ENCODE measurements around the gene CELSR3. TPM values are rescaled to one million over a fixed set of nuclear protein-coding genes. Genes with fewer than 3 reads are reported as not detected.

The CELSR3 gene
- total RNA-seq, 3 donors from 2014 or later (not counting 1 experiment from before 2014, with no cell fraction given), result 2.0 to 3.4 (median 2.6) TPM

DNA sequence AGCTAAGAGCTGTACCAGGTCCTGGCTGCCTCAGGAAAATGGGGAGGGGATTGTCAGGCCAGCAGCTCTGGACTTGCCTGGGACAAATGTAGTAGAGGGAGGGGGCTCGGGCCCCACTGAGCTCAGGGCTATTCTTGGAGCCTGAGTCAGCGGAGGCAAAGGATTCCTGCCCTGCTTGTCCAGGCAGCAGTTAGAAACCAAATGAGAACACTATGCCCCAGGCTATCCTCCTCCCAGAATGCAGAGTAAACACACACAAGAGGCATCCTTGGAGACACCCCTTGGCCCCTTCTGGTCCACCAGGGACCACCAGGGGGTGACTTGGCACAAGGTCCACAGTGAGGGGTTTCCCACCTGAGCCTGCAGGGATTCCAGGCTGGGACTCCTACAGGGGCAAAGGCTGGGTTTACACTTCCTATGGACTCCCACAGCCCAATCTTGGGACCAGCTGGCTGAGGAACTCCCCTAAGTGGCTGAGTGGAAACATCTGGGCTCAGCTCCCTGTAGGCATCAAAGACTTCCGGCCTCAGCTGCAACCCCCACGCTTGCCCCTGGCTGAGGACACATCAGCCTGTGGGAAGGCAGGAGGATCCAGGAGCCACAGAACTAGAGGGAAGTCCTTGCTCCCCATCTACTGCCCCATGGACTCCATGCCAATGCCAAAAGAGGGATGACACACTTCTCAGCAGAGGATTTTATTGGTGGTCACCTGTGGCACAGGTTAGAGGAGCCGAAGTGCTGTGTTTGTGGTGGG is 64.2 kb downstream of the CELSR3 start:
- peaks cover 0 to 18% of the 10 kb centered on the region in 2 donors for H3K4me1 Mint-ChIP-seq
- TF ChIP-seq, protein P1, sequence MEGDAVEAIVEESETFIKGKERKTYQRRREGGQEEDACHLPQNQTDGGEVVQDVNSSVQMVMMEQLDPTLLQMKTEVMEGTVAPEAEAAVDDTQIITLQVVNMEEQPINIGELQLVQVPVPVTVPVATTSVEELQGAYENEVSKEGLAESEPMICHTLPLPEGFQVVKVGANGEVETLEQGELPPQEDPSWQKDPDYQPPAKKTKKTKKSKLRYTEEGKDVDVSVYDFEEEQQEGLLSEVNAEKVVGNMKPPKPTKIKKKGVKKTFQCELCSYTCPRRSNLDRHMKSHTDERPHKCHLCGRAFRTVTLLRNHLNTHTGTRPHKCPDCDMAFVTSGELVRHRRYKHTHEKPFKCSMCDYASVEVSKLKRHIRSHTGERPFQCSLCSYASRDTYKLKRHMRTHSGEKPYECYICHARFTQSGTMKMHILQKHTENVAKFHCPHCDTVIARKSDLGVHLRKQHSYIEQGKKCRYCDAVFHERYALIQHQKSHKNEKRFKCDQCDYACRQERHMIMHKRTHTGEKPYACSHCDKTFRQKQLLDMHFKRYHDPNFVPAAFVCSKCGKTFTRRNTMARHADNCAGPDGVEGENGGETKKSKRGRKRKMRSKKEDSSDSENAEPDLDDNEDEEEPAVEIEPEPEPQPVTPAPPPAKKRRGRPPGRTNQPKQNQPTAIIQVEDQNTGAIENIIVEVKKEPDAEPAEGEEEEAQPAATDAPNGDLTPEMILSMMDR (IDR thresholded peaks at IDR 0.05), result no peak
- no peaks in the 10 kb centered on the region for H3K9me3 ChIP-seq (ENCODE audit: control insufficient read depth, insufficient read depth, low read length)
- H3K27me3 ChIP-seq (ENCODE audit: control insufficient read depth, insufficient read depth, low read length), result peaks cover 2% of the 10 kb centered on the region
- H3K27ac ChIP-seq (ENCODE audit: low read length), result no peak overlapping the region
- no peaks in the 10 kb centered on the region for H3K4me1 ChIP-seq (ENCODE audit: control insufficient read depth, insufficient read depth, low read length)
- H3K27ac Mint-ChIP-seq, result no peak overlapping the region
- WGBS (ENCODE audit: insufficient coverage), result 83% methylated on average over 5 of the region's 5 CpGs
- no peak overlapping the region for H3K4me3 Mint-ChIP-seq
- H3K36me3 Mint-ChIP-seq, result no peaks in the 10 kb centered on the region
- peaks cover 7 to 15% of the 10 kb centered on the region in 2 donors for H3K27me3 Mint-ChIP-seq (ENCODE audit: low read depth in 2 of 2)
- H3K36me3 ChIP-seq (ENCODE audit: control insufficient read depth, insufficient read depth, low read length), result peaks cover 47% of the 10 kb centered on the region
- DNase-seq, result no peak
- intact Hi-C loops (cut with micrococcal nuclease), result no loop called here
- ATAC-seq, result no peak
- no peaks in the 10 kb centered on the region for H3K9me3 Mint-ChIP-seq
- no peak overlapping the region for H3K4me3 ChIP-seq (ENCODE audit: low read length)

DNA sequence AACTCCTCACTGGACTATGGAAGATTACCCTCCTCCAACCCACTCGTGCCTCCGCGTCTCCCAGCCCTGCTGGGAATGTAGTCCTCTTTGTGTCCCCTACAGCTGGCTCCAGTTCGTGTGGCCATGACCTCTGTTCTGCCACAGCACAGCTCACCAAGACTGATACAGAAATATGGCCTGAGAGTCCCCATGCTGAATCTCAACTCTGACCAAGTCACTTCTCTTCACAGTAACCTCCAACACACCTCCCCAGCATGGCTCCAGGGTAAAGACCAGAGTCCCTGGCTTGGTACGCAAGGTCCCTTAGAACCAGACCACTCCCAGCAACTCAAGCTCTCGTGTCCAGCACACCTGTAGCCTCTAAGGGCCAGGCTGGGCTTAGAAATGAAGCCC is 65.3 kb downstream of the CELSR3 start:
- Mint-ChIP-seq H3K27ac (peak overlapping the region; percentile 13 to 55), H3K4me3 (no peak overlapping the region), H3K9me3 (no peaks in the 10 kb centered on the region), H3K36me3 (no peaks in the 10 kb centered on the region), H3K27me3 (ENCODE audit: low read depth in 2 of 2) (peaks cover 7 to 15% of the 10 kb centered on the region in 2 donors), H3K4me1 (peaks cover 0 to 18% of the 10 kb centered on the region in 2 donors)
- ATAC-seq, result no peak
- Histone ChIP-seq H3K9me3 (ENCODE audit: control insufficient read depth, insufficient read depth, low read length) (no peaks in the 10 kb centered on the region), H3K4me3 (ENCODE audit: low read length) (no peak overlapping the region), H3K36me3 (ENCODE audit: control insufficient read depth, insufficient read depth, low read length) (peaks cover 36% of the 10 kb centered on the region), H3K4me1 (ENCODE audit: control insufficient read depth, insufficient read depth, low read length) (no peaks in the 10 kb centered on the region), H3K27me3 (ENCODE audit: control insufficient read depth, insufficient read depth, low read length) (peaks cover 2% of the 10 kb centered on the region), H3K27ac (ENCODE audit: low read length) (no peak overlapping the region)
- WGBS (ENCODE audit: insufficient coverage), result 90% methylated on average over 6 of the region's 6 CpGs
- intact Hi-C loops (cut with micrococcal nuclease), result no loop called here
- no peak for DNase-seq
- TF ChIP-seq, protein P1 (IDR thresholded peaks at IDR 0.05), result no peak

DNA sequence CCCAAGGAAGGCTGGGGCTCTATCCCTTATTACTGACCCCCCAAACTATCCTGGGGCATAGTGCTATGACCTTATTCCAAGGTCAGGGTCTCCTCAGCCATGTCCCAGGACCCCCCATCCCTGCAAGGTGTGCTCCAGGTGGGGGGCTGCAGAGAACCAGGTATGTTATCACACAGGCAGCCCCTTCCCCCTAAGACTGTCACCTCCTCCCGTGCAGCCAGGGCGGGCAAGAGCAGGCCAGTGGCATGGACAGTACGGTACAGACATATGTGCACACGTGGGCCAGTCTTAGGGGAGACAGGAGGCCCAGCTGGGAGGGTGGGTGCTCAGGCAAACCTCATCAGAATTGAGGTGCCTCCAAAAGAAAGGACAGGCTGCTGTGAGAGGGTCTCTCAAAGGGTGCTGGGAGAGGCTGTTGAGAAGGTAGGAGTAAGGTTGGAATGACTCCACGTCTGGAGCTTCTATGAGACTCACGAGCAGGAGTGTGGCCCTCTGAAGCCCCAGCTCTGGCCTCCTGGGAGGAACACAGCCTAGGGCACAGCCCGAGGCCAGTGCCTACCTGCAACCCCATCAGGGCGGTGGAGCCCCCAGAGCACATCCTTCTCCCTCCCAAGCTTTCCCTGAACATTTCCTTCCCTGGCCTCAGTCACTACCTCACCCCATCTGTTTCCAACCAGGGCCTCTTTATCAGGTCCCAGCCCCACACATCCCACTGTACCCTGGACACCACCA is 65.8 kb downstream of the CELSR3 start:
- H3K4me3 Mint-ChIP-seq, result no peak overlapping the region
- H3K4me1 Mint-ChIP-seq, result peaks cover 0 to 18% of the 10 kb centered on the region in 2 donors
- H3K27ac Mint-ChIP-seq, result peak overlapping the region; percentile 13 to 55
- no peak overlapping the region for H3K4me3 ChIP-seq (ENCODE audit: low read length)
- no peak for ATAC-seq
- peaks cover 34% of the 10 kb centered on the region for H3K36me3 ChIP-seq (ENCODE audit: control insufficient read depth, insufficient read depth, low read length)
- no peak overlapping the region for H3K27ac ChIP-seq (ENCODE audit: low read length)
- H3K27me3 Mint-ChIP-seq (ENCODE audit: low read depth in 2 of 2), result peaks cover 7 to 15% of the 10 kb centered on the region in 2 donors
- DNase-seq, result no peak
- H3K4me1 ChIP-seq (ENCODE audit: control insufficient read depth, insufficient read depth, low read length), result no peaks in the 10 kb centered on the region
- no peaks in the 10 kb centered on the region for H3K9me3 Mint-ChIP-seq
- TF ChIP-seq, protein P1 (IDR thresholded peaks at IDR 0.05), result no peak
- no peaks in the 10 kb centered on the region for H3K9me3 ChIP-seq (ENCODE audit: control insufficient read depth, insufficient read depth, low read length)
- no peaks in the 10 kb centered on the region for H3K36me3 Mint-ChIP-seq
- intact Hi-C loops (cut with micrococcal nuclease), result no loop called here
- 84% methylated on average over 8 of the region's 8 CpGs for WGBS (ENCODE audit: insufficient coverage)
- peaks cover 2% of the 10 kb centered on the region for H3K27me3 ChIP-seq (ENCODE audit: control insufficient read depth, insufficient read depth, low read length)
